GM21381 (cell line): Measurements from ENCODE around the gene GYPC.
"Not testable (repeated sequence)": the region's sequence is repeated elsewhere in the genome, so short reads cannot be mapped to it uniquely, and the experiment has no call there.

Experiments
- ATAC-seq: cut with Tn5 transposase; IDR thresholded peaks from one replicate; pipeline ENCODE4 v1.9.1; 2021; ENCODE audit warnings: mild to moderate bottlenecking, moderate library complexity; ENCODE audit not compliant: unreplicated experiment

The GYPC gene

DNA sequence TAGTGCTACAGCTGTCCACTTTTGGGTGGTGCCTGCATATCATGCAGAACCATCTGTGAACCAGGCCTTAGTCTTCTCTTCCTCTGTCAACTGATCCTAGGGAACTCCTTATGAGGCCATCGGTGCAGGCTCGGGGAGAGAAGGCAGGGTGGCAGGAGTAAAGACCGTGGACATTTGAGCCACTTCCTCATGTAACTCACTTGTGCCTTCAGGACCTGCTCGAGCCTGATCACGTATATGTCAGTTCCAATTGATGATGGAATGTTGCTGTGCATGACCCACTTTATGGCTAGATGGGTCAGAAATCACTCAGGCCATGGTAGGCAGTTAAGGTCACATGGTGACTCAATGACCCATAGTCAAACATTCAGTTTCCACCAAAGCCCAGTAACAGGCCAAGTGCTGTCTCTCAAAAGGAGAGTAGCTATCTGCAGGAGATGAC lies 7.6 kb upstream of the GYPC start:
- ATAC-seq, result not testable (repeated sequence)

DNA sequence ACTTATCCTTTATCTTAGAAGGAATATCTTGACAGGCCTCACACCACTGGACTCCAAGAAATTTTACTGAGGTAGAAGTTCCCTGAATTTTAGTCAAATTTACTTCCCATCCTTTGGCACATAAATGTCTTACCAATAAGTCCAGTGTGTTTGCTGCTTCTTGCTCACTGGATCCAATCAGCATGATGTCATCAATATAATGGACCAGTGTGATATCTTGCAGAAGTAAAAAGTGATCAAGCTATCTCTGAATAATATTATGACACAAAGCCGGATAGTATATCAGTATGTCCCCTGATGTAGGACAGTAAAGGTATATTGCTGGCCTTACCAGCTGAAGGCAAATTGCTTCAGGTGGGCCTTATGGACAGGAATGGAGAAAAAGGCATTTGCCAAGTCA lies 6.9 kb upstream of the GYPC start:
- no peak for ATAC-seq

DNA sequence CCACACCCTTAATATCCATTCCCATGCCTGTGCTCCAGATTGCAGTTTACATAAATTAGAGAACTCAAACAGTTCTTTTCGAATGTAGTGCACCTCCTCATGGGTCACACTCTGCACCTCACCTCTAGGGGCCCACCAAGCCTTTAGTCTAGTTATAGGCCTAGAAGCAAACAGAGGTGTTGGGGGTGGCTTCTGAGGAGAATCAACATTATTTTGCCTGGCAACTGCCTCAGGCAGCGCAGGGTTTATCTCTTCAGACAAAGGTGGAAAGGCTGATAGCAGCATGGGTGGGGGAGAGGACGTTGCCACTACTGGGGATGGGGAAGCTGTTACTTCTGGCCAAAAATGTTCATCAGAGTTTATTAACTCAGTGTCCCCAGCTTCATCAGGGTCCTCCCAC lies 5.0 kb upstream of the GYPC start:
- no peak for ATAC-seq

DNA sequence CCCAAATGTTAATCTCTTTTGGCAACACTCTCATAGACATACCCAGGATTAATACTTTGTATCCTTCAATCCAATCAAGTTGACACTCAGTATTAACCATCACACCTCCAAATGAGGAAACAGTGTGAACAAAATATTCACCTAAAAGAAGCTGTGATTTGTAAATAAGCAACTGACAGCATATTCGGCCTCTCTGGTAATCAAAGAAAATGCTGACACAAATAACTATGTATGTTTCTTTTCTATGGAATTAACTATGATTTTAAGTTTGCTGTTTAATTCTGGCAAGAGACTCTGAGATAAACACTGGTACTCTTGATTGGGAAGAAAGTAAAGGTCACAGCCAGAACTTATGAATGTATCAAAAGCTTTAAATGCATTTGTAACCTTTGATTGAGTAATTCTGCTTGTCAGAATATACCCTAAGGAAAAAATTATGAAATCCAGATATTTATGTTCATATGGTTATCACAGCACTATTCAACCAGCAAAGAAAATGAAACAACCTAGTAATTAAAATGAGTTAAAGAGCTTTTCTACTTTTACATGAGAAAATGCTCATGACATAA lies 3.6 kb upstream of the GYPC start:
- no peak for ATAC-seq

DNA sequence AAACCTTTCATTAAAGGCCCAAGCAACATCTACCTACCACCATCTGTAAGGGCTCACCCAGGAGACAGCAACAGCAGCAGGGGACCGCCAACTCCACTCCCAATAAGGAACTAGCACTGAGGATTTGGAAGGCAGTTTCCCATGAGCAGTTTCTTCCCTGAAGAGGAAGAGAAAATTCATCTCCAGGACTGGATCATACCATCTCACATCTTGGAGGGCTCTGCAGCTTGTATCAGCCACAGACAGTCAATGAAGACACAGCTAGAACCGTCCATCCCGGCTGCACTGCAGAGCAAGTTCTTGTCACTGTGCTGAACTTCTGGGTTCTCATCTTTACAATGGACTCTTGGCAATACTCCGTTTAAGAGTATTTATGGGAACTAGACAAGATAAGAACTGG lies 2.8 kb upstream of the GYPC start:
- ATAC-seq, result no peak

DNA sequence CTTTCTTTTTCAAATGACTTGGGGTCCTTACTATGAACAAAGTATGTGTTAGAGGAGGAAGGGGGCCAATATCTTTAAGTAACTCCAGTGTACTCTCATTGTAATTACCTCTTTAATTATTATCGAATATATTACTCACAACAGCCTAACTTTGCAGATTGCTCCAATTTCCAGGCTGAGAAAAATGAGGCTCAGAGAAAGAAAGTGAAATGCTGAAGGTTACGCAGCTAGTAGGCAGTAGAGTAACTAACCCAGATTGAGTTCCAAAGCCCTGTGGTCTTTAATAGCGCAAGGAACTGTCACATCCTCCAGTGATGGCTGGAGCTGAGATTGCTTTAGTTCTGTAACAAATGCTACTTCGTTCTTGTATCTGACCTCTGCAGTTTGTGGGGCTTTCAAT lies 2.2 kb upstream of the GYPC start:
- ATAC-seq, result no peak

DNA sequence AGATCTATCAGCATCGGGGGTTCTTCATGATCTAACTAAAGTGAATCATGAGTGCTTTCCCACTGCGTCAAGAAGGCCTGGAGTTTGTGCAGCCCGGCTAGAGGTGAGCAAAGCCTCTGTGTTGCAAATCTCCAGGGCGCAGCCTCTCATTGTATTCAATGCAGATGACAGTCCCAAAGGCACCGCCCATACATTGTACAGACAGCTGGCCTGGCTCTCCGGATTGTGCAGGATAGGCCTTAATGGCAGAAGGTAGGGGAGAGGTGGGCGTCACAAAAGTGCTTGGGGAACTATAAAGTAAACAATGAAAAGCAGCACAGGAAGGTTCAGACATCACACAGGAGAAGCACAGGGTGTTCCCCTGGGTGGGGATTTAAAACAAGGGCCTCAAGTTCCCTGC lies 907 bp upstream of the GYPC start:
- no peak for ATAC-seq

DNA sequence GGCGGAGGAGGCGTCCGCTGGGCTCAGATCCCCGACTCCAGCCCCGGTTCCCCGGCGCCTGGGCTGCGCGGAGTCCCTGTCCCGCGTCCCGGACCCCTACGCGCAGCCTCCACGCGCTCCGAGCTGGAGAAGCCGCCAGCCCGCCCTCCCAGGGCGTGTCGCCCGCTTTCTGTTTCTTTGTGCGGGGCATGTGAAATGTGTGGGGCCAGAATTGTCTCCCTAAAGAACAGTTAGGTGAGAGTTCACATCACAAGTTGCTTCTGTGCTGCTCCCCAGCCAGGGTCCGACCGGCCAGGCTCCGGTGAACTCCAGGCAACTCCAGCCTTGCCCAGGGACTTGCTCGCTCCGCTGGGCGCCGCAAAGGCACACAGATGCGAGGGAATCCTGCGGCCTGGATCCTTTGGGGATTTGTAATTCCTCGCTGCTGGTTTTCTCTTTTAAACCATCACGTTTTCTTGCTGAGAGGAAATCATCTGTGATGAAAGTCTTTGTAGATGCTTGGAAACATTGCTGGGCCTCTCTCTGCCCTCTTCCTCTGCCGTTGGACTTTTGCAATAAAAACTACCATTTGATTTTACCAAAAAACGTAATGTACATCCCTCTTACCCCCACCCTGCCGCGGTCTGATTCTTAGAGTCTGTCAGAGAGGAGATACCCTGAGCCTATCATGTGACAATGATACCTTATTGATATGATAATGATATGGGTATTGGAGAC lies 631 bp downstream of the GYPC start:
- ATAC-seq, result peak; percentile 25

DNA sequence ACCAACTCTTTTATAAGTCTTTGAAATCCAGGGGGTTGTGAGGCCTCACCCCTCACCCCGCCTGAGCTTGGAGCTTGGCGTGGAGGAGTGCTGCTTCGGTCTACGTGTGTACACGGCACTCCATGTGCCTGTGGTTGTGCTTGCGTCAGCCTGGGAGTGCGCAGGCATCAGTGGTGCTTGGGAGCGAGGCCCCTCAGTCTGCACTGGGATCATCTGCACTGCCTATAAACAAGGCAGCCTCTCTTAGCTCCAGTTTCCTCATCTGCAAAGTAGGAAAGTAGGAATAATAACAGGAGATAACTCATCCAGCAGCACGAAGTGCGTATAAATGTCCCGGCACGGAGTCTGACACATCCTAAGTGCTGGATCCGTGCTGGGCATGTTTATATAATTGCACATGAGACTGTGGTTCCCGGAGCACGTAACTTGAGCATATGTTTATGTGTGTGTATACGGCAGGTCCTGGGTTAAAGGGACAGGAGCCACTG lies 1.2 kb downstream of the GYPC start:
- ATAC-seq, result peak; percentile 18

DNA sequence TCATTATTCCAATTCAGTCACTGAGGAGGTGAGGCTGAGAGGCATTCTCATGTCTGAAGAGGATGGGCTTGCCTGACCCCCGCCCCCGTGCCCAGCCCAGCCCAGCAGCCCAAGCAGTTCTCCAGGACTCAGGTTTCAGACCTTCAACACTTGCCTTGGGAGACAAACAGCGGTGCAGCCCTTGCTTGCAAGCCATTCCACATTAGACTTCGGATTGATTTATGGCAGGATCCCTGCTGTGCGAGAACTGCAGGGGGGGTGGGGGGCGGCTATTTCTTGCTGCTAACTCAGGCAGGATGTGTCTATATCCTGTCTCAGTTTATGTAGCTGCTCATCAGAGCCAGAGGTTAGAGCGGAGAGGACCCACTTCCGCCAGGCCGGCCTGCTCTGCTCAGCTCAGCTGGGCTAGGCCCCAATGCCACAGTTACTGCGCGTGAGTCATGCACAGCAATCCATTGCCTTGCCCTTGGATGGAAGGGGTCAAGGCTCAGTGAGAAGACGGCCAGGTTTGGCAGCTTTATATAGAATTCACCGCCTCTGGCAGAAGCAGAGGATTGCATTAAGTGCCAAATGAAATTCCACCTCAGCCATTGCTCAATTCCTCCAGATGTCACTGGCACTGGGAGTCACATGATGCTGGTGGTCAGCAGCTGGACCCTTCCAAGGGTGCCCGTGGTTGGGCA lies 1.8 kb downstream of the GYPC start:
- peak; percentile 68 for ATAC-seq

DNA sequence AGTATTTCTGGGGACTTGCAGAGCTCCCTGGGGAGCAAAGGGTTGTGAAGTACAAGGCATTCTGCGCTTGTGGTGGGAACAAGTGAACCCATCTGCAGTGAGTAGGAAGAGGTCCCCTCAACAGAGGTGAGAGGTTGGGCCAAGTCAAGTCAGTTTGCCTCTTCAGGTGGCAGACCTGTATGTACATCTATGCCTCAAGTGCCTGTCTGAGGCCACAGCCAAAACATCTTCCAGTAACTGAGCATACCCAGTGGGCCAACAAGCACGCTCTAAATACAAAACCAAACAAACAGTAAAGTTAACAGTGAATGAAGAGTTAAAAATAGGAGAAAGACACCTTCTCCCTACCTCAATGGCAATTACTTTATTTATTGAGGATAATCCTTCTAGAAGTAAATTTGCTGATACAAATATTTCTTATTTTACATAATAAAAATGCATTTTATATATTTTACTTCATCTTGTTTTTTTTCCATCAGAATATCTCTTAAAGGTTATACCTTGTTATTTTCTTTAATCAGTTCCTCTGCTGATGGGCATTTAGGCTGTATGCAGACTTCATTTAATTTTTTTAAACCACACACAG lies 2.5 kb downstream of the GYPC start:
- ATAC-seq, result no peak

DNA sequence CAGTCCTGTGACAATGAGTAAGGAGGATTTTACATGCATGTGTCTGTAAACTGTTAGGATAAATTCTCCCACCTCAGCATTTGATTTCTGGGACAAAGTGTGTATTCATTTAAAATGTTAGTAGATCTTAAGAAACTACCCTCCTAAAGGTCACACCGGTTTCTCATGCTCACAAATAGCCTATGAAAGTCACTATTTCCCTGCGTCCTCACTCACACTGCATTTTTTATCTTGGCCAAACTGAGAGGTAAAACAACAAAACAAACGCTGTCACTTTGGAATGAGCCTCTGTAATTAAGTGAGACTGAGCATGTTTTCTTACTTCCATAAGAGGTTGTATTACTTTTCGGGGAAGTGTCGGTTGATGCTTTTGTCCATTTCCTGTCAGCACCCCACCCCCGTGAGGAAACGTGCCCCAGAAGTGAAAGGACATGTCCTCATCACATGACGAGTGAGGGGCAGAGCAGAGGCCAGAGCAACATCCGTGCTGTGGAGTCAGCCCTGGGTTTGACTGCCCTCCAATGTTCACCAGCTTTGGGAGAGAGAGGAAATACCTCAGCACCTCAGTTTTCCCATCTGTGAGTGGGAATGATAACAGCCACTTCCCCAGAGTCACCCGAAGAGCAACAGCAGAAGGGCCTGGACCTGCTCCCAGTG lies 3.1 kb downstream of the GYPC start:
- peak; percentile 48 for ATAC-seq

DNA sequence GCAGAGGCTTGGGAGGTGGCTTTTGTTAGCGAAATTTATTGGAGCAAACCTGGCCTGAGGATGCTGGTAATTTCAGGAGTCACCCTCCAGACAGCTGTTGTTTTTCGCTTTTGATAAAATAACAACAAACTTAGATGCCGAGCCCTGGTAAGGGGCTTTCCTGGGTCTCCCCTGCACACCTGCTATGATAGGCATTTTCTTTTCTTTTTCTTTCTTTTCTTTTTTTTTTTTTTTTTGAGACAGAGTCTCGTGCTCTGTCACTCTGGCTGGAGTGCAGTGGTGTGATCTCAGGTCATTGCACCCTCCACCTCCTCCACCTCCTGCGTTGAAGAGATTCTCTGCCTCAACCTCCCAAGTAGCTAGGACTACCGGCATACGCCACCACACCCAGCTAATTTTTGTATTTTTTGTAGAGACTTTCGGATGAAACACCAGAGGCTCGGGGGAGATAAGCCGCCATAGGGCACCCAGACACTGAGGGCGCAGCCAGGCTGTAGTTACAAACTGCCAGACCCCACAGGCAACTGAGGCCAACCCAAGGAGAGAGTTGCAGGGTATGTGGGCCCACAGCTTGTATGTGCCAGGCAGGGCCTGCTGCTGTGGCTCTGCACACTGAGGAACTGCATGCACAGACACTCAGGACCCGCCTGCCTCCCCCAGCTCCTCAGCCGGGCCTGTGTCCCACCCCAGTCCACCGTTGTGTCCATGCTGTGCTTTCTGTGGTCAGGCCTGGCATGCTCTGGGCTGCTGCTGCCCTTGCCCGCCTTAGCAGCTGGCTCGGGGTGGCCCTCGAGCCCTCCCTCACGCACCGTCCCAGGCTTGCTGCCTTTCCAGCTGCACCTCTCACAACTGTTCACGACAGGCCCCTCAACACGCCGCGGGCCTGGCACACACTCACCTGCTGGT lies 3.9 kb downstream of the GYPC start:
- ATAC-seq, result no peak

DNA sequence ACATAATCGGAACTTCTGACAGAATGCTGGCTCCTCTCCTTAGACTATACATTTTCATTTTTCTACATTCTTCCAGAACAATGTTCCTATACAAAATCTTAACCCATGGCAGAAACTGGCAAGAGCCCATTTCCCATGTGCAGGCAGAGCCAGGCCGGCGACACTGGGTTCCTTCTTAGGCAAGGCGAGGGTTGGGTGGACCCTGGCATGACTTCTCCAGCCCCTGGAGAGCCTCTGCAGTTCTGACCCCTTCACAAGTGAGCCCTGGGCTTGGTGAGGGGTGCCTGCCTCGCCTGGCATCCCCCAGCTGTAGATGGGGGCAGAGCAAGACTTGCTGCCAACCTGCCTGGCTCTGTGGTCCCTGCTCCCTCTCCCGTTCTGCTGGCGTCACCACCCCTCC lies 5.0 kb downstream of the GYPC start:
- no peak for ATAC-seq

DNA sequence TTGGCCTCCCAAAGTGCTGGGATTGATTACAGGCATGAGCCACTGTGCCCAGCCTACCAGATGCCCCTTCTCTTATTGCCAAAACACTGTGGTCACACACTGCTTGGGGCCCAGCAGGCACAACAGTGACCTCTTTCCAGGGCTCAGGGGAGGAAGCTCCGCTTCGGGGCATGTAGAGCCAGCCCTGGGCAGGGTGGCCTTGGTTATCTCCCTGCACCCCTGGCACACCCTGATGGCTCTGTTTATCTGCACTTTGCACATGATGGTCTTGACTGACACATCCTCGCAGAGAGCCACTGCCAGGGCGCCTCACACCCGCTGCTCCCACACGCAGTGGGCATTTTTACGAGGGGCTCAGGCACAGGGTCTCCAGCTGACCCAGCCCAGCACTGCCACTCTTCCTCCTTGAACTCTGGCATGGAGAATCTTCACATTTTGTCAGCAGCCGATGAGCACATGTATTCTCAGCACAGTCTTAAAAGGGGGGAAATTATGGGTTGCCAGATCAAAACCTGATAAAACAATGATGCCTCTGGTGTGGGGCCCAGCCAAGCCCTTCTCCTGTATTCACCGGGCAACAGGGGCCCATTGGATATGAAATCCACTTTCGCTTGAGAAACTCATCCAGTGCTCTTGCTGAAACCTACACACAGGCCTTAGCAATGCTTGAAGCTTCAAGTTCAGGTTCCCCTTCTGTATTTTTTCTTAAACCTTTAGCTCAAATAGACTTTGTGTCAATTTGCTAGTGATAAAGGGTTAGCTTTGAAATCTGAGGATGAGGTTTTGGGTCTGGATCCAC lies 5.9 kb downstream of the GYPC start:
- no peak for ATAC-seq

DNA sequence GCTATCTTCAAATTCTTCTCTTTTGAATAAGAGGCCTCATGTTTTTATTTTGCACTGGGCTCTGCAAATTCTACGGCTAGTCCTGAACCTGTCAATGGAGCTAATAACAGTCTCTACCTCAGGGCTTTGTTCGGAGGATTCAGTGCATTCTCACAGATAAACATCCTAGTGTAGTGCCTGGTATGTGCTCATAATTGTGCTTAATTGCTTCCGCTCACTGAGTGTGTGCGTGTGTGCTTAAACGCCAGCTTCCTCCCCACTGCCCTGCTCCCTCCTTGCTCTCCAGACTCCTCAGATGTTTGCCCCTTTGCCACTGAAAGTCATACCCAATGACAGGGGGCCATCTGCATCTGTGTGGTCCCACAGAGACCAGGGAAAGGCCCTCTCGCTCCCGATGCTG lies 6.7 kb downstream of the GYPC start:
- no peak for ATAC-seq

DNA sequence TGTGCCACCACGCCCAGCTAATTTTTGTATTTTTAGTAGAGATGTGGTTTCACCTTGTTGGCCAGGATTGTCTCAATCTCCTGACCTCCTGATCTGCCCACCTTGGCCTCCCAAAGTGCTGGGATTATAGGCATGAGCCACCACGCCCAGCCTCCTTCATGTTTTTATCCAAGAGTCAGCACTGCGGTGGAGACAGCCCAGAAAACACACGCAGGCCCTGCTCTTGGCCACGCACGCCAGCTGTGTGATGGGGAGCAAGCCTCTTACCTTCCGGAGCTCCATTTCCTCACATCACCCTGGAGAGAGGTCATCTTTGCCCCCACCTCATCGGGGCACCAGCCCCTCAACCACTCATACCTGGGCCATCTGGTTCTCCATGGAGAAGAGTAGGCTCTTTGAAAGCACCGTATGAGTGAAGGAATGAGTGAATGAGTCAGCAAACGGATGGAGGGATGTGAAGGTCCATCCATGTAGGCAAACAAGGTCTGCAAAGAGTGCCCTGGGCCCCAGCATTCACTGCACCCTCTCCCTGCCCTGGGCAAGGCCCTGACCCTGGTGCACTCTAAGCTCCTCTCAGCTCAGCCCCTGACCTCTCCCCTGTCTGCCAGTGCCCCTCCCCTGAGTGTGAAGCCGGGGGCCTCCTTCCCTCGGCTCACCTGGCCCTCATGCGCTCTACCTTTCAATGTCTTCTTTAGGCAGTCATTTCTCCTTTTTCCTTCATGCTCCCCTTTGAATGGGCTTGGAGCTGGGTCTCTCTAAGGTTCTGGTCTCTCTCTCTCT lies 7.4 kb downstream of the GYPC start:
- no peak for ATAC-seq

DNA sequence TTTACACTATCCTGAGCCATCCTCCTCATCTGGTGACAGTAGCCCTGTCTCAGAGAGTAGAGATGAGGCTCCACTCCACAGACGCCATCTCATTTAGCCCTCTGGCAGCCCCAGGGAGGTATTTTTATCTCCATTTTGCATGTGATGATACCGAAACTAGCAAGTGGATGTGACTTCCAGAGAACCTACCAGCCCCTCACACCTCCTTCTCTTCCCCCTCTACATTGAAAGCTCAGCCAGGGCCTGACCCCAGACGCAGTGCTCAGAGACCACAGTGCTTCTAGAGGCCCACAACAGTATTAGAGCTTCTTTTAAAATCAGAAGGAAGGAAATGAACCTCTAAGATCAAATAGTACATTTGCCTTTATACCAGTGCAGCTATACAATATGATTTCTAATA lies 8.3 kb downstream of the GYPC start:
- peak; percentile 80 for ATAC-seq

DNA sequence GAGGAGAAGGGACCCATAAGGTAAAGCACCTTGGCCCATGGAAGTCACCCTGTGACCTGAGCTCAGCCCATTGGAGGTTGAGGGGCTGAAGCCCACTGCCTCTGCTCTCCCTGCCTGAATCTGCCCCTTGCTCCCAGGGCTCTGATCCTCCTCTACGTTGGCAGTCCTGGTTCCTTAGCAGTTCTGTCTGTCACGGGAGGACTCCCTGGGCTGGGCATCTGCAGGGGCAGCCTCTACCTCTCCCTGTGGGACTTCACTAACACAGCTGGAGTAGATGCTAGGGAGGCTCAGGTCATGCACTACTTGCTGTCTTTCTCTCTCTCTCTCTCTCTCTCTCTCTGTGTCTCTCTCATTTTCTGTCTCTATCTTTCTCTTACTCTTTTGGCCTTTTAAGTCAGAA lies 8.7 kb downstream of the GYPC start:
- peak; percentile 38 for ATAC-seq
